ENCODE results near the gene SMG1.

Gene SMG1

GRCh38 chr16:18803569-18804462 is 122.4 kb downstream of the SMG1 start:
- no peak overlapping the region for H3K4me3 ChIP-seq (ENCODE audit: low read length)
- DNase-seq (ENCODE audit: low read depth), result peak; percentile 41
- no peak for TF ChIP-seq CTCF (IDR thresholded peaks at IDR 0.05; ENCODE audit: insufficient read depth, low read depth, low read length, missing control alignments)

- DNase-seq (ENCODE audit: low read depth), result no peak
- no peak for TF ChIP-seq CTCF (IDR thresholded peaks at IDR 0.05; ENCODE audit: insufficient read depth, low read depth, low read length, missing control alignments)
- no peak overlapping the region for H3K4me3 ChIP-seq (ENCODE audit: low read length)
Measured at GRCh38 chr16:18802767-18803343, 123.4 kb downstream of the SMG1 start.

GRCh38 chr16:18801145-18801972 is 124.8 kb downstream of the SMG1 start, which contains the start of gene ARL6IP1:
ARL6IP1 (minus strand) TSS chr16:18801549; CDS start chr16:18801466, 83 bp downstream.
- DNase-seq (ENCODE audit: low read depth), result peak; percentile 100
- peak; percentile 86 for TF ChIP-seq CTCF (IDR thresholded peaks at IDR 0.05; ENCODE audit: insufficient read depth, low read depth, low read length, missing control alignments)
- peak within 1 kb of the TSS; percentile 85 for H3K4me3 ChIP-seq (ENCODE audit: low read length)

GRCh38 chr16:18800775-18801144 is 125.4 kb downstream of the SMG1 start:
- peak; percentile 25 for DNase-seq (ENCODE audit: low read depth)
- no peak for TF ChIP-seq CTCF (IDR thresholded peaks at IDR 0.05; ENCODE audit: insufficient read depth, low read depth, low read length, missing control alignments)

GRCh38 chr16:18800293-18800692 is 125.9 kb downstream of the SMG1 start:
- DNase-seq (ENCODE audit: low read depth), result no peak
- H3K4me3 ChIP-seq (ENCODE audit: low read length), result peak overlapping the region; percentile 85
- TF ChIP-seq CTCF (IDR thresholded peaks at IDR 0.05; ENCODE audit: insufficient read depth, low read depth, low read length, missing control alignments), result no peak

More at GRCh38 chr16:18800775-18801144, 125.4 kb downstream of the SMG1 start:
- peak overlapping the region; percentile 85 for H3K4me3 ChIP-seq (ENCODE audit: low read length)

GRCh38 chr16:18799500-18799899 is 126.7 kb downstream of the SMG1 start:
- H3K4me3 ChIP-seq (ENCODE audit: low read length), result peak overlapping the region; percentile 85
- no peak for TF ChIP-seq CTCF (IDR thresholded peaks at IDR 0.05; ENCODE audit: insufficient read depth, low read depth, low read length, missing control alignments)
- DNase-seq (ENCODE audit: low read depth), result no peak

Data from epithelial cell of esophagus (primary cell).